NB4 (cell line): ENCODE data around the gene NEU1.

ENCODE experiments used
- CTCF ChIP-seq: IDR thresholded peaks from one replicate; pipeline ENCODE4 v1.5.1; 2012; ENCODE audit warnings: low read depth, low read length
- MAX ChIP-seq: IDR thresholded peaks from 2 replicates; pipeline ENCODE4 v1.6.1; 2011; ENCODE audit warnings: low read depth, low read length
- POLR2A ChIP-seq: IDR thresholded peaks from 2 replicates; pipeline ENCODE4 v1.6.1; 2011; ENCODE audit warnings: mild to moderate bottlenecking; ENCODE audit not compliant: insufficient read length; ENCODE audit errors: extremely low read depth

- TF ChIP-seq CTCF: peak; percentile 84
- no peak for TF ChIP-seq MAX
- TF ChIP-seq POLR2A: no peak
Measured at GRCh38 chr6:31888276-31889258, 25.9 kb upstream of the NEU1 start.
